ENCODE results near the gene RNF17. TPM values are rescaled to one million over a fixed set of nuclear protein-coding genes. Genes with fewer than 3 reads are reported as not detected.
A peak's percentile ranks its signal among the peaks of the same experiment; 100 is the strongest.

RNF17 gene
- total and polyA plus RNA-seq, 2 of the 8 experiments (the other 6 are each of a cell fraction or from before 2014, with no cell fraction given), result not detected

DNA sequence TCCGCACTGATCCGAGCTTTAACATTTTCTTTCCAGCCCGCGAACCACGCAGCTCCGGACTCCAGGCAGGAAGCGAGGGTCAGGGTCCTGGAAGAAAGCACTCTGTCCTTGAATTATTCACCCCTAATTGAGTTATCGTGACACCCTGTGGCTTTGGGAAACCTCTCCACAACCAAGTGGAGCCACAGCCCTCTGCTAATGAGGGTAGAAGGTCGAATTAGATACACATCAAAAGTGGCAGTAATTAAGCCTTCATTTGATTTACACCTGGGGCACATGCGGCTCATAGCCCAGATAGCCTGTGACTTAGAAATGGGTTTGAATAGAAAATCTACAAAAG, 15.9 kb upstream of the RNF17 start:
- no peaks in the 10 kb centered on the region for H3K79me2 ChIP-seq (ENCODE audit: control insufficient read depth in 1 of 2, insufficient read depth in 2 of 2, low read length in 2 of 2)
- peak overlapping the region; percentile 22 to 58 (median 44); a peak in 7 of 8 replicates for H3K4me3 ChIP-seq (ENCODE audit: extremely low read depth in 1 of 4, insufficient read depth in 2 of 4, low read depth in 3 of 4, low read length in 4 of 4)
- H3K9me3 ChIP-seq (ENCODE audit: insufficient read depth in 2 of 2, low read depth in 1 of 2, low read length in 1 of 2), result no peaks in the 10 kb centered on the region; a peak in 1 of 4 replicates
- H4K91ac ChIP-seq (replicated peaks; ENCODE audit: insufficient read length, low read length), result no peak overlapping the region
- ChIA-PET CTCF (ENCODE audit: partially characterized antibody) (interaction anchor here (1.1 to 1.8 kb wide), 5 partner anchors 14 to 158 kb away, joined by 3 to 6 read pairs (median 3); no protein-coding TSS in a partner anchor), POLR2A (ENCODE audit: partially characterized antibody) (interaction anchor here (0.9 to 1.6 kb wide), 2 partner anchors 20 to 174 kb away, joined by 4 read pairs; a partner anchor contains a TSS)
- H3K4me1 ChIP-seq (replicated peaks in 1 of 4; ENCODE audit: control insufficient read depth in 3 of 4, insufficient read depth in 4 of 4, low read length in 3 of 4), result peaks cover 0 to 14% (median 7%) of the 10 kb centered on the region in 4 experiments; a peak in 5 of 7 replicates
- H2BK5ac ChIP-seq (ENCODE audit: low read depth, low read length), result no peak overlapping the region
- H3K23ac ChIP-seq (ENCODE audit: insufficient read length), result no peak overlapping the region
- H3K79me1 ChIP-seq (ENCODE audit: low read depth, low read length), result no peaks in the 10 kb centered on the region
- H4K8ac ChIP-seq (ENCODE audit: extremely low read depth, insufficient read depth, low read length), result no peak overlapping the region
- H4K5ac ChIP-seq (ENCODE audit: insufficient read length, low read depth, low read length), result no peak overlapping the region
- peaks cover 0 to 2% of the 10 kb centered on the region in 2 experiments for H4K20me1 ChIP-seq (replicated peaks in 1 of 2; ENCODE audit: control insufficient read depth in 1 of 2, insufficient read depth in 2 of 2, low read length in 2 of 2)
- H2BK120ac ChIP-seq (replicated peaks; ENCODE audit: low read depth, low read length), result no peak overlapping the region
- H3K4me2 ChIP-seq (ENCODE audit: insufficient read depth in 1 of 2, low read depth in 2 of 2, low read length in 2 of 2), result peak overlapping the region; percentile 66 to 89
- 12% methylated on average over 10 of the region's 10 CpGs; no CpG with 5 or more reads in 1 of the 2 experiments for WGBS, 2 experiments (ENCODE audit: extremely low coverage in 1 of 2, insufficient coverage in 1 of 2, insufficient read length in 1 of 2, insufficient replicate concordance in 2 of 2, low coverage in 1 of 2, low lambda C conversion rate in 2 of 2, missing lambda C conversion rate in 1 of 2)
- H2AFZ ChIP-seq (ENCODE audit: low read length), result 0 out of 2 replicates have a peak overlapping the region, but pooled peaks have one; percentile 11
- H3K14ac ChIP-seq (ENCODE audit: insufficient read length), result no peak overlapping the region
- no peak overlapping the region for H2BK12ac ChIP-seq (ENCODE audit: low read depth, low read length)
- H3K4ac ChIP-seq (replicated peaks; ENCODE audit: insufficient read length, low read depth, low read length), result no peak overlapping the region
- no peak overlapping the region for H3K27ac ChIP-seq (ENCODE audit: low read depth, low read length)
- FAIRE-seq (peak; percentile 58), DNase-seq (ENCODE audit: low read depth in 1 of 2, low spot score in 2 of 2) (no peak)
- no peak overlapping the region for H2AK5ac ChIP-seq (ENCODE audit: low read depth, low read length)
- no peak overlapping the region for H2BK20ac ChIP-seq (ENCODE audit: low read length)
- peaks cover 11% of the 10 kb centered on the region for H3K23me2 ChIP-seq (ENCODE audit: low read depth, low read length)
- no peak overlapping the region for H3K9ac ChIP-seq (replicated peaks in 1 of 4; ENCODE audit: extremely low read depth in 1 of 4, low read depth in 3 of 4, low read length in 3 of 4)
- peaks cover 43 to 64% (median 60%) of the 10 kb centered on the region in 4 experiments for H3K27me3 ChIP-seq (replicated peaks in 1 of 4; ENCODE audit: control insufficient read depth in 3 of 4, extremely low read depth in 1 of 4, insufficient read depth in 3 of 4, low read length in 3 of 4)
- H3K56ac ChIP-seq (replicated peaks; ENCODE audit: insufficient read length, low read depth, low read length), result no peak overlapping the region
- H3K36me3 ChIP-seq (ENCODE audit: control insufficient read depth in 2 of 4, insufficient read depth in 4 of 4, low read length in 3 of 4), result peaks cover 0 to 5% (median 0%) of the 10 kb centered on the region in 4 experiments; a peak in 1 of 8 replicates
- no peak overlapping the region for H2BK15ac ChIP-seq (ENCODE audit: low read length)
- H3K18ac ChIP-seq (ENCODE audit: extremely low read depth, low read length), result no peak overlapping the region
- no peak for TF ChIP-seq NRF1 (IDR thresholded peaks at IDR 0.05; ENCODE audit: low read depth, low read length)
- TF ChIP-seq RFX5 (IDR thresholded peaks at IDR 0.05; ENCODE audit: borderline replicate concordance, low read depth, low read length), result no peak
- no peak for TF ChIP-seq KDM5A (IDR thresholded peaks at IDR 0.05; ENCODE audit: low read length)
- TF ChIP-seq SAP30 (IDR thresholded peaks at IDR 0.05; ENCODE audit: insufficient read depth, insufficient replicate concordance, low read length), result no peak
- TF ChIP-seq TAF1 (IDR thresholded peaks at IDR 0.05; ENCODE audit: low read depth, low read length), result no peak
- TF ChIP-seq KDM1A (IDR thresholded peaks at IDR 0.05; ENCODE audit: borderline replicate concordance, low read length), result no peak
- TF ChIP-seq CTBP2 (IDR thresholded peaks at IDR 0.05; ENCODE audit: borderline replicate concordance, insufficient read depth, insufficient read length, low read length), result no peak
- no peak for TF ChIP-seq EP300 (IDR thresholded peaks at IDR 0.05; ENCODE audit: borderline replicate concordance in 1 of 2, low read depth in 2 of 2, low read length in 2 of 2)
- no peak for TF ChIP-seq NANOG (IDR thresholded peaks at IDR 0.05; ENCODE audit: insufficient read depth, low read depth, low read length, poor library complexity, severe bottlenecking)
- no peak for TF ChIP-seq RXRA (IDR thresholded peaks at IDR 0.05; ENCODE audit: insufficient read depth, low read depth, low read length)
